22Rv1 (cell line): ENCODE results near the gene IKZF3.

Experiments used
- ZFX ChIP-seq: fragments of 450-650 bp; IDR thresholded peaks from 2 replicates; pipeline ENCODE4 v1.6.1; 2017; ENCODE audit warnings: antibody characterized with exemption, borderline replicate concordance
- TF ChIP-seq, protein P1 (sequence below): fragments of 450-650 bp; IDR thresholded peaks from 2 replicates; pipeline ENCODE4 v1.5.1; 2017; ENCODE audit warnings: mild to moderate bottlenecking

GRCh38 chr17:39782980-39783379 is 81.1 kb downstream of the IKZF3 start:
- TF ChIP-seq, protein P1, sequence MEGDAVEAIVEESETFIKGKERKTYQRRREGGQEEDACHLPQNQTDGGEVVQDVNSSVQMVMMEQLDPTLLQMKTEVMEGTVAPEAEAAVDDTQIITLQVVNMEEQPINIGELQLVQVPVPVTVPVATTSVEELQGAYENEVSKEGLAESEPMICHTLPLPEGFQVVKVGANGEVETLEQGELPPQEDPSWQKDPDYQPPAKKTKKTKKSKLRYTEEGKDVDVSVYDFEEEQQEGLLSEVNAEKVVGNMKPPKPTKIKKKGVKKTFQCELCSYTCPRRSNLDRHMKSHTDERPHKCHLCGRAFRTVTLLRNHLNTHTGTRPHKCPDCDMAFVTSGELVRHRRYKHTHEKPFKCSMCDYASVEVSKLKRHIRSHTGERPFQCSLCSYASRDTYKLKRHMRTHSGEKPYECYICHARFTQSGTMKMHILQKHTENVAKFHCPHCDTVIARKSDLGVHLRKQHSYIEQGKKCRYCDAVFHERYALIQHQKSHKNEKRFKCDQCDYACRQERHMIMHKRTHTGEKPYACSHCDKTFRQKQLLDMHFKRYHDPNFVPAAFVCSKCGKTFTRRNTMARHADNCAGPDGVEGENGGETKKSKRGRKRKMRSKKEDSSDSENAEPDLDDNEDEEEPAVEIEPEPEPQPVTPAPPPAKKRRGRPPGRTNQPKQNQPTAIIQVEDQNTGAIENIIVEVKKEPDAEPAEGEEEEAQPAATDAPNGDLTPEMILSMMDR: no peak
- TF ChIP-seq ZFX: no peak
